Small intestine (tissue), 7 donors: ENCODE results near the gene PLXNC1. TPM values are rescaled to one million over a fixed set of nuclear protein-coding genes. Genes with fewer than 3 reads are reported as not detected.

Source experiments
- DNase-seq, 2 donors: peaks; one replicate each; pipeline versions ENCODE4 v3.0.0 to v3.0.0-alpha.2; 2013
- FAIRE-seq: peaks from 2 replicates; lab custom pipeline; 2012; peaks lifted over from hg19 to GRCh38; lab: Jason Lieb, UNC
- H3K27ac ChIP-seq, 3 donors: one replicate each; pipeline ENCODE4 v1.5.1; 2013; ENCODE audit warnings: low read length in 2 of 3, mild to moderate bottlenecking in 2 of 3, control low read depth in 1 of 3, inconsistent platforms in 1 of 3, low read depth in 1 of 3, moderate library complexity in 1 of 3
- H3K27me3 ChIP-seq, 3 donors: one replicate each; pipeline ENCODE4 v1.6.1; 2013; ENCODE audit warnings: low read length in 3 of 3, inconsistent platforms in 1 of 3; ENCODE audit not compliant: control insufficient read depth in 3 of 3, insufficient read depth in 3 of 3
- H3K36me3 ChIP-seq, 3 donors: one replicate each; pipeline ENCODE4 v1.6.1; 2013; ENCODE audit warnings: low read length in 3 of 3, inconsistent platforms in 1 of 3, low read depth in 1 of 3, mild to moderate bottlenecking in 1 of 3, moderate library complexity in 1 of 3; ENCODE audit not compliant: control insufficient read depth in 3 of 3, insufficient read depth in 2 of 3
- H3K4me1 ChIP-seq, 3 donors: one replicate each; pipeline ENCODE4 v1.6.1; 2013; ENCODE audit warnings: low read length in 2 of 3, inconsistent platforms in 1 of 3, low read depth in 1 of 3, mild to moderate bottlenecking in 1 of 3, moderate library complexity in 1 of 3; ENCODE audit not compliant: control insufficient read depth in 3 of 3, insufficient read depth in 2 of 3
- H3K4me3 ChIP-seq, 3 donors: one replicate each; pipeline ENCODE4 v1.5.1; 2013; ENCODE audit warnings: low read length in 3 of 3, control low read depth in 1 of 3, inconsistent platforms in 1 of 3, low read depth in 1 of 3, mild to moderate bottlenecking in 1 of 3, moderate library complexity in 1 of 3
- H3K9me3 ChIP-seq, 2 donors: one replicate each; pipeline ENCODE4 v1.6.1; 2013; ENCODE audit warnings: low read depth in 1 of 2, low read length in 1 of 2; ENCODE audit not compliant: control insufficient read depth in 2 of 2, insufficient read depth in 1 of 2
- WGBS, 3 donors: extraction: QIAGEN DNeasy Blood & Tissue Kit; methylation state at CpG; one replicate each; pipeline ENCODE4 v1.1.7; 2013; 5-methylcytosine and 5-hydroxymethylcytosine counted together
- polyA plus RNA-seq, 4 donors: library from polyadenylated mRNA; stranded (reverse) in 3 of 4; unstranded in 1 of 4; fragments of 200-250 nt in 3 of 4; fragments of 120-200 nt in 1 of 4; gene quantifications; one replicate each; pipeline versions ENCODE4 v1.2.1 to v1.2.3, GENCODE V29; 2013
- donor health status: healthy with polysubstance abuse.
- donor health status: control.
- donor health status: control.
- donor health status: Bipolar disorder and iron deficiency.
- donor health status: healthy.

The PLXNC1 gene
- polyA plus RNA-seq, 4 donors: 0.22 to 20.5 (median 1.2) TPM

GRCh38 chr12:94123127-94123526, 25.2 kb upstream of the PLXNC1 start:
- no peak for DNase-seq
- FAIRE-seq: no peak
- Histone ChIP-seq H3K9me3 (no peaks in the 10 kb centered on the region), H3K36me3 (no peaks in the 10 kb centered on the region), H3K27ac (no peak overlapping the region), H3K4me3 (no peak overlapping the region), H3K4me1 (no peaks in the 10 kb centered on the region), H3K27me3 (peaks cover 0 to 3% (median 0%) of the 10 kb centered on the region in 3 donors)
- WGBS, 3 donors: 90 to 96% (median 96%) methylated on average over 2 of the region's 2 CpGs

GRCh38 chr12:94126067-94126466, 22.3 kb upstream of the PLXNC1 start:
- FAIRE-seq (no peak), DNase-seq (no peak)
- Histone ChIP-seq H3K4me3 (no peak overlapping the region), H3K4me1 (no peaks in the 10 kb centered on the region), H3K27me3 (peaks cover 0 to 8% (median 3%) of the 10 kb centered on the region in 3 donors), H3K9me3 (no peaks in the 10 kb centered on the region), H3K36me3 (no peaks in the 10 kb centered on the region), H3K27ac (no peak overlapping the region)
- 65 to 89% (median 66%) methylated on average over 1 of the region's 1 CpG for WGBS, 3 donors

GRCh38 chr12:94127239-94128131, 20.9 kb upstream of the PLXNC1 start:
- Histone ChIP-seq H3K4me1 (no peaks in the 10 kb centered on the region), H3K9me3 (no peaks in the 10 kb centered on the region), H3K36me3 (no peaks in the 10 kb centered on the region), H3K4me3 (peak overlapping the region in 1 of 3 donors; percentile 10), H3K27ac (no peak overlapping the region), H3K27me3 (peaks cover 0 to 8% (median 3%) of the 10 kb centered on the region in 3 donors)
- no peak for DNase-seq
- no peak for FAIRE-seq
- WGBS, 3 donors: 56 to 75% (median 60%) methylated on average over 12 of the region's 12 CpGs

GRCh38 chr12:94128280-94128679, 20.1 kb upstream of the PLXNC1 start:
- Histone ChIP-seq H3K27ac (no peak overlapping the region), H3K36me3 (no peaks in the 10 kb centered on the region), H3K4me3 (no peak overlapping the region), H3K9me3 (no peaks in the 10 kb centered on the region), H3K4me1 (no peaks in the 10 kb centered on the region), H3K27me3 (peaks cover 0 to 8% (median 3%) of the 10 kb centered on the region in 3 donors)
- DNase-seq: no peak
- FAIRE-seq: no peak
- WGBS, 3 donors: 59 to 65% (median 63%) methylated on average over 4 of the region's 4 CpGs

GRCh38 chr12:94133964-94134795, 14.2 kb upstream of the PLXNC1 start:
- peak overlapping the region in 1 of 3 donors; percentile 18 for H3K27ac ChIP-seq
- H3K4me3 ChIP-seq: no peak overlapping the region
- DNase-seq (peak; percentile 63 to 73), FAIRE-seq (no peak)
- no peaks in the 10 kb centered on the region for H3K36me3 ChIP-seq
- peaks cover 0 to 4% (median 0%) of the 10 kb centered on the region in 3 donors for H3K4me1 ChIP-seq
- 28 to 30% (median 30%) methylated on average over 6 of the region's 6 CpGs for WGBS, 3 donors
- no peaks in the 10 kb centered on the region for H3K9me3 ChIP-seq
- H3K27me3 ChIP-seq: peaks cover 0 to 3% (median 3%) of the 10 kb centered on the region in 3 donors

GRCh38 chr12:94135896-94136295, 12.5 kb upstream of the PLXNC1 start:
- DNase-seq: peak in 1 of 2 donors; percentile 59

GRCh38 chr12:94139816-94140215, 8.6 kb upstream of the PLXNC1 start:
- Histone ChIP-seq H3K4me1 (peaks cover 0 to 16% (median 0%) of the 10 kb centered on the region in 3 donors), H3K4me3 (no peak overlapping the region), H3K36me3 (no peaks in the 10 kb centered on the region), H3K27me3 (no peaks in the 10 kb centered on the region), H3K27ac (no peak overlapping the region), H3K9me3 (no peaks in the 10 kb centered on the region)
- no peak for DNase-seq
- FAIRE-seq: no peak
- 94 to 95% (median 94%) methylated on average over 21 of the region's 21 CpGs for WGBS, 3 donors

More at GRCh38 chr12:94135896-94136295, 12.5 kb upstream of the PLXNC1 start:
- H3K9me3 ChIP-seq: no peaks in the 10 kb centered on the region
- peak overlapping the region in 1 of 3 donors; percentile 56 for H3K27ac ChIP-seq
- peaks cover 0 to 4% (median 0%) of the 10 kb centered on the region in 3 donors for H3K4me1 ChIP-seq
- no peak overlapping the region for H3K4me3 ChIP-seq
- WGBS, 3 donors: 91 to 96% (median 92%) methylated on average over 1 of the region's 1 CpG
- FAIRE-seq: no peak
- H3K27me3 ChIP-seq: no peaks in the 10 kb centered on the region
- H3K36me3 ChIP-seq: no peaks in the 10 kb centered on the region

GRCh38 chr12:94140556-94140955, 7.8 kb upstream of the PLXNC1 start:
- DNase-seq (peak in 1 of 2 donors; percentile 40), FAIRE-seq (no peak)
- WGBS, 3 donors: 86 to 91% (median 86%) methylated on average over 13 of the region's 13 CpGs
- Histone ChIP-seq H3K9me3 (no peaks in the 10 kb centered on the region), H3K27ac (no peak overlapping the region), H3K36me3 (no peaks in the 10 kb centered on the region), H3K4me3 (no peak overlapping the region), H3K4me1 (peaks cover 0 to 13% (median 0%) of the 10 kb centered on the region in 3 donors), H3K27me3 (no peaks in the 10 kb centered on the region)
